COLO668 (cell line): Measurements from ENCODE around the gene KCNJ8.
"Not testable (repeated sequence)": the region's sequence is repeated elsewhere in the genome, so short reads cannot be mapped to it uniquely, and the experiment has no call there.

Experiments used
- DNase-seq: peaks from one replicate; lab custom pipeline; 2025; ENCODE audit not compliant: unreplicated experiment; lab: John Stamatoyannopoulos, UW

The KCNJ8 gene

GRCh38 chr12:21774358-21775132 is at the start of gene KCNJ8:
TSS of gene KCNJ8 (minus strand) at chr12:21774706. CDS start at chr12:21773616, 1,090 bp downstream.
- no peak for DNase-seq

- no peak for DNase-seq
Observed at GRCh38 chr12:21823581-21823980, 49.1 kb upstream of the KCNJ8 start.

- DNase-seq, result no peak
Observed at GRCh38 chr12:21819678-21820077, 45.2 kb upstream of the KCNJ8 start.

GRCh38 chr12:21819236-21819635 is 44.7 kb upstream of the KCNJ8 start:
- no peak for DNase-seq

- no peak for DNase-seq
Observed at GRCh38 chr12:21818627-21819026, 44.1 kb upstream of the KCNJ8 start.

GRCh38 chr12:21815306-21816062 is 41.0 kb upstream of the KCNJ8 start:
- no peak for DNase-seq

- no peak for DNase-seq
Observed at GRCh38 chr12:21814814-21815213, 40.3 kb upstream of the KCNJ8 start.

GRCh38 chr12:21814327-21814726 is 39.8 kb upstream of the KCNJ8 start:
- no peak for DNase-seq

- no peak for DNase-seq
Observed at GRCh38 chr12:21813751-21814150, 39.2 kb upstream of the KCNJ8 start.

GRCh38 chr12:21813125-21813524 is 38.6 kb upstream of the KCNJ8 start:
- no peak for DNase-seq

- not testable (repeated sequence) for DNase-seq
Observed at GRCh38 chr12:21812340-21812739, 37.8 kb upstream of the KCNJ8 start.

GRCh38 chr12:21809100-21809499 is 34.6 kb upstream of the KCNJ8 start:
- no peak for DNase-seq

GRCh38 chr12:21806255-21806654 is 31.7 kb upstream of the KCNJ8 start:
- DNase-seq, result no peak

GRCh38 chr12:21801522-21802288 is 27.2 kb upstream of the KCNJ8 start:
- no peak for DNase-seq

GRCh38 chr12:21800011-21800410 is 25.5 kb upstream of the KCNJ8 start:
- DNase-seq, result no peak

GRCh38 chr12:21797539-21797938 is 23.0 kb upstream of the KCNJ8 start:
- DNase-seq, result no peak

GRCh38 chr12:21795648-21796328 is 21.3 kb upstream of the KCNJ8 start:
- DNase-seq, result no peak

GRCh38 chr12:21794807-21795595 is 20.5 kb upstream of the KCNJ8 start:
- DNase-seq, result not testable (repeated sequence)

- DNase-seq, result not testable (repeated sequence)
Observed at GRCh38 chr12:21789687-21790086, 15.2 kb upstream of the KCNJ8 start.
